Activated T-cell treated with anti-CD3 and anti-CD28 coated beads, Interleukin-2, amount 50 U/mL, for 4 hours (primary cell): ENCODE results near the gene FAR2. TPM values are rescaled to one million over a fixed set of nuclear protein-coding genes. Genes with fewer than 3 reads are reported as not detected.
"Not testable (repeated sequence)": the region's sequence is repeated elsewhere in the genome, so short reads cannot be mapped to it uniquely, and the experiment has no call there.

Source experiments
- ATAC-seq, 2 donors: fragments of 200-7000 bp; cut with Tn5 transposase; one replicate each; pipeline ENCODE4 v1.10.0; 2021
- DNase-seq: peaks from one replicate; pipeline ENCODE4 v3.0.0-alpha.2; 2020
- H3K27me3 Mint-ChIP-seq: one replicate; pipeline ENCODE4 v1.8.0; 2021; ENCODE audit warnings: low read depth, mixed read lengths
- H3K36me3 Mint-ChIP-seq: one replicate; pipeline ENCODE4 v1.8.0; 2022; ENCODE audit warnings: mixed read lengths; ENCODE audit not compliant: insufficient read depth
- H3K4me1 Mint-ChIP-seq: one replicate; pipeline ENCODE4 v1.8.0; 2021; ENCODE audit warnings: low read depth, mixed read lengths
- H3K4me3 Mint-ChIP-seq: one replicate; pipeline ENCODE4 v1.8.0; 2021; ENCODE audit warnings: mild to moderate bottlenecking, moderate library complexity, mixed read lengths
- H3K9me3 Mint-ChIP-seq: one replicate; pipeline ENCODE4 v1.8.0; 2021; ENCODE audit warnings: mixed read lengths
- total RNA-seq, 3 donors: library from RNA; stranded (reverse); gene quantifications; one replicate each; pipeline ENCODE4 v1.2.1, GENCODE V29; 2021

The FAR2 gene
- total RNA-seq: 1 to 10 TPM; 2.5 to 5.9 (median 2.5) TPM

GRCh38 chr12:29148911-29149690 lies at the start of gene FAR2:
Gene FAR2 (plus strand): TSS chr12:29149278. CDS start chr12:29270450, 121,172 bp downstream.
- DNase-seq: peak; percentile 18
- H3K4me3 Mint-ChIP-seq: peak within 1 kb of the TSS; percentile 90
- peak; percentile 81 for ATAC-seq
- H3K4me1 Mint-ChIP-seq: peaks cover 29% of the 10 kb centered on the region
- H3K36me3 Mint-ChIP-seq: no peaks in the 10 kb centered on the region
- H3K27me3 Mint-ChIP-seq: no peaks in the 10 kb centered on the region
- H3K9me3 Mint-ChIP-seq: no peaks in the 10 kb centered on the region

DNA sequence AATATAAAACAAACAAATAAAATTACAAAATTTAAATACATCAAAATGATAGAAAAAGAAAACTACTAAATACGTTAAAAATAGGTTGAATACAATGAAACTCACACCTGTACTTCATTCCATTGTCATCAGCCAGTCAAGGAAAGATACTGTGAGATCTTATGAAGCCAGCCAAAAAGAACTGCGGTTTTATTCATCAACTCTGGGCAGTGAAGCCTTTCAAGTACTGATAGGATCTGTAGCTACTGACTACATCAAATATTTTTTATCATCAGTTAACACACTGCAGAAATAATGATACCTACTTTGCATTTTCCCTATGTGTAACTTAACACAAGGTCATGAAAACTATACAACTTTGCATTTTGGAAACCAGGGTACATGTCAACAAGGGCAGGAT lies 46.3 kb upstream of the FAR2 start:
- H3K4me3 Mint-ChIP-seq: peak overlapping the region; percentile 45
- peaks cover 8% of the 10 kb centered on the region for H3K9me3 Mint-ChIP-seq
- H3K36me3 Mint-ChIP-seq: peaks cover 7% of the 10 kb centered on the region
- peak in 1 of 2 donors; percentile 20 for ATAC-seq
- peaks cover 39% of the 10 kb centered on the region for H3K4me1 Mint-ChIP-seq
- DNase-seq: no peak
- no peaks in the 10 kb centered on the region for H3K27me3 Mint-ChIP-seq

DNA sequence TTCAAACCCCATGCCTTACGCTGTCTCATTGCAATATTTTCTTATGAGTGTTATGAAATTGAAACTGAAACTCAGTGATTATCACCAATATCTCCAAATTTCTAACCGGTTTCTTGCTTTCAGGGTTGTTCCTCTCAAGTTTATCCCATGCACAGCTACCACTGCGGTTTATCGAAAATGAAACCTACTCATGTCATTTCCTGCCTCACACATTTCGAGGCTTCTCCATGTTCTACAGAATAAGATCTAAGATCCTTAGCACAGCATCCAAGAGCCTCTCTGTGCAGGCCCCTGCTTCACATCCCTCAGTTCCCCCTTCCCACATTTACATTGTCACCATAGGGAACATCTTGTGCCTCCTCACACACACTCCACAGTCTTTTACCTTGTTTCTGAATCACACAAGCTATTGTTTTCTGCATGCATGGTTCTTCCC lies 45.5 kb upstream of the FAR2 start:
- H3K4me3 Mint-ChIP-seq: peak overlapping the region; percentile 45
- DNase-seq: no peak
- ATAC-seq: peak; percentile 92 to 93

GRCh38 chr12:29104516-29104915 lies 44.6 kb upstream of the FAR2 start:
- DNase-seq (no peak), ATAC-seq (peak; percentile 38 to 51)
- Mint-ChIP-seq H3K36me3 (peaks cover 3% of the 10 kb centered on the region), H3K27me3 (no peaks in the 10 kb centered on the region), H3K4me3 (peak overlapping the region; percentile 45), H3K9me3 (peaks cover 12% of the 10 kb centered on the region), H3K4me1 (peaks cover 39% of the 10 kb centered on the region)

More for the DNA sequence above, 45.5 kb upstream of the FAR2 start:
- H3K9me3 Mint-ChIP-seq: peaks cover 8% of the 10 kb centered on the region
- H3K27me3 Mint-ChIP-seq: no peaks in the 10 kb centered on the region
- H3K4me1 Mint-ChIP-seq: peaks cover 39% of the 10 kb centered on the region
- peaks cover 7% of the 10 kb centered on the region for H3K36me3 Mint-ChIP-seq

DNA sequence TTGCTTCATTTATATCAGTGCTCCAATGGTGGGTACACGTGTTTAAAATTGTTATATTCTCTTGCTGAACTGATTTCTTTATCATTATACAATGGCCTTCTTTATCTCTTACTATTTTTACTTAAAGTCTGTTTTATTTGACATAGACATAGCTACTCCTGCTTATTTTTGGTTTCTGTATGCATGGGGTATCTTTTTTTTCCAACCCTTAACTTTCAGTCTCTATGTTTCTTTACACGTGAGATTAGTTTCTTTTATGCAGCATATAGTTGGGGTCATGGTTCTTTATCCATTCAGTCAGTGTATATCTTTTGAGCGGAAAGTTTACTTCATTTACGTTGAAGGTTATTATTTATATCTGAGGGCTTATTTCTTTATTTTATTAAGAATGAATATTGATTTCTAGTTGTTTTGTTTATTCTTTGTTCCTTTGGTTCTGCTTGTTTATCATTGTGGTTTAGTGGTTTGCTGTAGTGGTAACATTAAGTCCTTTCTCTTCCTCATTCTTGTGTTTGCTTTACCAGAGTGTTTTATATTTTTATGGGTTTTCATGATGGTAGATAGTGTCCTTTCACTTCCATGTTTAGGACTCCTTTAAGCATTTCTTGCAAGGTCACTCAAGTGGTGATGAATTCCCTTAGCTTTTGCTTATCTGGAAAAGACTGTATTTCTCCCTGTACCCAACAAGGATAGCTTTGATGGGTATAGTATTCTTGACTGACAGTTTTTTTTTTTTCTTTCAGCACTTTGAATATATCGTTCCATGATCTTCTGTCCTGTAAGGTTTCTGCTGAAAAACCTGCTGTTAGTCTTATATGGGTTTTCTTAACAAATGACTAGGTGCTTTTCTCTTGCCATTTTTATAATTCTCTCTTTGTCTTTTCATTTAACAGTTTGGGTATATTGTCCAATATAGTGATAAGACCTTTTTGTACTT lies 38.3 kb upstream of the FAR2 start:
- Mint-ChIP-seq H3K36me3 (peaks cover 7% of the 10 kb centered on the region), H3K4me3 (no peak overlapping the region), H3K9me3 (peaks cover 31% of the 10 kb centered on the region), H3K27me3 (no peaks in the 10 kb centered on the region), H3K4me1 (peaks cover 2% of the 10 kb centered on the region)
- DNase-seq: no peak
- no peak for ATAC-seq

DNA sequence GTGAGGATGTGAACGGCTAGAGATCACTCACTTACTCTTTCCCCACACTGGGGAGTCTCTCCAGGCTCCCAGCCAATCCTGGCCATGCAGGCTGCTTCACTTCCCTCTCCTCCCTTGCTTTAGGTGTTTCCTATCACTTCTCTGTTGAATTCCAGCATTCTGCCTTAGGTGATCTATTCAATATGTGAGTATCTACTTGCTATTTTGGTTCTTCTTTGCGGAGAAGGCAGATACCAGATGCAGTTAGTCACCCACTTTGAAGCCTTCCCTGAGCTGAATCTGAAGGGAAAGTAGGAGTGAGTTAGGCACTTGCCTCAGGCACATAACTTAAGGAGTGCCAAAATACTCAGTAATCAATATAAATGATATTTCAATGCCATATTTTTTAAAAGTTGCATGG lies 36.0 kb upstream of the FAR2 start:
- DNase-seq: no peak
- ATAC-seq: no peak
- peaks cover 31% of the 10 kb centered on the region for H3K9me3 Mint-ChIP-seq
- no peaks in the 10 kb centered on the region for H3K27me3 Mint-ChIP-seq
- peaks cover 7% of the 10 kb centered on the region for H3K36me3 Mint-ChIP-seq
- no peak overlapping the region for H3K4me3 Mint-ChIP-seq
- no peaks in the 10 kb centered on the region for H3K4me1 Mint-ChIP-seq

DNA sequence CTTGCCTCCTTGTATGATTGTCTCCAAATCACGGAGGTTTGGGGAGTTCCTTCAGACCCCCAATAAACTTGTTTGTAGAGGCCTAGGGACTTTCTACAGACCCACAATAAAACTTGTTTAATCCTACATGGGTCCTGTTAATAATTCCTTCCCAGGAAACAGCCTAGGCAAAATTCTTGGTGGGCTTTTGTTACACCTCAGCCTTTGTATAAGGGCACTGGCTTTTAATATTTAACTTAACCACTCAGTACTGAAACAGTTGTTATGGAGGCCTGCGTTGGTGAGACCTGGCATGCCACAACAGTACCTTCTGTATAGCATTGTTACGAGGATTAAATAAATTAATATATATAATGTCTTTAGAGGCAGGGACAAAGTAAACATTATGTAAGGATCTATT lies 32.7 kb upstream of the FAR2 start:
- Mint-ChIP-seq H3K36me3 (no peaks in the 10 kb centered on the region), H3K27me3 (peaks cover 5% of the 10 kb centered on the region), H3K9me3 (peaks cover 5% of the 10 kb centered on the region), H3K4me3 (no peak overlapping the region), H3K4me1 (no peaks in the 10 kb centered on the region)
- no peak for ATAC-seq
- no peak for DNase-seq

DNA sequence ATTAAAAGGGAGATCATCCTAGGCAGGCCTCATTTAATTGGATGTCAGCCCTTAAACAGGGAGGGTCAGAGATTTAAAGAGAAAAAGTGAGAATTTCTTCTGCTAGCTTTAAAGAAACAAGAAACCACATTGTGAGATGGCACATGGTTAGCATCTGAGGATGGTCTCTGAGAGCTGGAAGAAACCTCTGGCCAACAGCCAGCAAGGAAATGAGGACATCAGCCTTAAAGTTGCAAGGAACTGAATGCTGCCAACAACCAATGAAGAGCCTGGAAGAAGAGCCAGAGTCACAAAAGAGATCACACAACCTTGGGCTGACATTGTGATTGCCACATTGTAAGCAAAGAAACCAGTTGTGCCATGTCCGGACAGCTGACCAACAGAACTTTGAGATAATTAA lies 17.5 kb upstream of the FAR2 start:
- DNase-seq (no peak), ATAC-seq (no peak)
- Mint-ChIP-seq H3K4me1 (no peaks in the 10 kb centered on the region), H3K36me3 (peaks cover 2% of the 10 kb centered on the region), H3K27me3 (peaks cover 7% of the 10 kb centered on the region), H3K9me3 (no peaks in the 10 kb centered on the region), H3K4me3 (no peak overlapping the region)

GRCh38 chr12:29132316-29132715 lies 16.8 kb upstream of the FAR2 start:
- ATAC-seq (no peak), DNase-seq (no peak)
- no peaks in the 10 kb centered on the region for H3K4me1 Mint-ChIP-seq
- H3K36me3 Mint-ChIP-seq: peaks cover 3% of the 10 kb centered on the region
- H3K4me3 Mint-ChIP-seq: no peak overlapping the region
- no peaks in the 10 kb centered on the region for H3K9me3 Mint-ChIP-seq
- H3K27me3 Mint-ChIP-seq: peaks cover 8% of the 10 kb centered on the region

- Mint-ChIP-seq H3K4me3 (no peak overlapping the region), H3K4me1 (no peaks in the 10 kb centered on the region), H3K9me3 (no peaks in the 10 kb centered on the region), H3K36me3 (peaks cover 3% of the 10 kb centered on the region), H3K27me3 (peaks cover 8% of the 10 kb centered on the region)
- no peak for ATAC-seq
- no peak for DNase-seq
These were observed 15.9 kb upstream of the FAR2 start for GRCh38 chr12:29133181-29133580.

- ATAC-seq (no peak), DNase-seq (no peak)
- Mint-ChIP-seq H3K36me3 (peaks cover 3% of the 10 kb centered on the region), H3K4me3 (no peak overlapping the region), H3K9me3 (no peaks in the 10 kb centered on the region), H3K27me3 (peaks cover 8% of the 10 kb centered on the region), H3K4me1 (no peaks in the 10 kb centered on the region)
These were observed 15.4 kb upstream of the FAR2 start for GRCh38 chr12:29133680-29134079.

DNA sequence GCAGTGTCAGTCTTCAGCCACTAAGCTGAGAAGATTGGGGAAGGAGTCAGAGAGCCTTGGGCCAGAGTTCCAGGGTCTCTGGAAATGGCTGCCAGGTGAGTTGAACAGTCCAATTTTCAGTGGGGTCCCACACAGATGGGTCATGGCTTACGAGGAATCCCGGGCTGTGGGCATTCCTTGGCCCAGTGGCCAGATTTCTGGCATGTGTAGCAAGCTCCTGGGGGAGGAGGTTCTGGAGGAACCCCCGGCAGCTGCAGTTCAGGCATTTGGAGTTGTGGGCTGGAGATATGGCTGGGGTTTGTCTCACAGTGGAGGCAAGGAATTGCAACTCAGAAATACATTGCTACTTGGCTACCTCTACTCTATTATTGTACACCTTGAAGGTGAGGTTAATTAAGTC lies 10.8 kb upstream of the FAR2 start:
- not testable (repeated sequence) for H3K4me1 Mint-ChIP-seq, H3K36me3 Mint-ChIP-seq, ATAC-seq, DNase-seq, H3K9me3 Mint-ChIP-seq, H3K27me3 Mint-ChIP-seq, H3K4me3 Mint-ChIP-seq

DNA sequence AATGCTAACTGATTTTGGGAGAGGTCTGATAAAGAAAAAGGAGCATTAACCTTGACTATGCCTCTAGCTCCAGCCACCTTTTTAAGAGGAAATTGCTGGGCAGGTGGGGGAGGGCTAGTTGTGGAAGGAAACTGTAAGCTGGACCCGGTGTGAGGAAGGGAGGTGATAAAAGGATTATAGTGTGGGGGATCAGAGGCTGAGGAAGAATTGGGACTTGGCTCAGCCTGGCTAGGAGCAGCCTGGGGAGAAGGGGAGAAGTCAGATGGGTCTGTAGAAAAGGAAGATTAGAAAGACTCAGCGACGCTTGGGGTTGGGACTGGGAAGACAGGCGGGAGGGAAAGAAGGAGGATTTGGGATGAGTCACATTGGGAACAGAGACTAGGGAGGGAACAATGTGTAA lies 10.2 kb upstream of the FAR2 start:
- H3K36me3 Mint-ChIP-seq, H3K4me3 Mint-ChIP-seq, H3K4me1 Mint-ChIP-seq, H3K27me3 Mint-ChIP-seq, H3K9me3 Mint-ChIP-seq, ATAC-seq, DNase-seq: not testable (repeated sequence)

GRCh38 chr12:29145372-29146170 lies 3.5 kb upstream of the FAR2 start:
- DNase-seq: no peak
- Mint-ChIP-seq H3K4me3 (no peak overlapping the region), H3K9me3 (no peaks in the 10 kb centered on the region), H3K36me3 (no peaks in the 10 kb centered on the region), H3K27me3 (no peaks in the 10 kb centered on the region), H3K4me1 (peaks cover 19% of the 10 kb centered on the region)
- ATAC-seq: no peak
